HG03280 (cell line): ENCODE measurements around the gene RGS11.
"Not testable (repeated sequence)": the region's sequence is repeated elsewhere in the genome, so short reads cannot be mapped to it uniquely, and the experiment has no call there.

Source experiments
- ATAC-seq: cut with Tn5 transposase; IDR thresholded peaks from one replicate; pipeline ENCODE4 v1.9.1; 2021; ENCODE audit warnings: mild to moderate bottlenecking, moderate library complexity; ENCODE audit not compliant: unreplicated experiment

RGS11 gene

DNA sequence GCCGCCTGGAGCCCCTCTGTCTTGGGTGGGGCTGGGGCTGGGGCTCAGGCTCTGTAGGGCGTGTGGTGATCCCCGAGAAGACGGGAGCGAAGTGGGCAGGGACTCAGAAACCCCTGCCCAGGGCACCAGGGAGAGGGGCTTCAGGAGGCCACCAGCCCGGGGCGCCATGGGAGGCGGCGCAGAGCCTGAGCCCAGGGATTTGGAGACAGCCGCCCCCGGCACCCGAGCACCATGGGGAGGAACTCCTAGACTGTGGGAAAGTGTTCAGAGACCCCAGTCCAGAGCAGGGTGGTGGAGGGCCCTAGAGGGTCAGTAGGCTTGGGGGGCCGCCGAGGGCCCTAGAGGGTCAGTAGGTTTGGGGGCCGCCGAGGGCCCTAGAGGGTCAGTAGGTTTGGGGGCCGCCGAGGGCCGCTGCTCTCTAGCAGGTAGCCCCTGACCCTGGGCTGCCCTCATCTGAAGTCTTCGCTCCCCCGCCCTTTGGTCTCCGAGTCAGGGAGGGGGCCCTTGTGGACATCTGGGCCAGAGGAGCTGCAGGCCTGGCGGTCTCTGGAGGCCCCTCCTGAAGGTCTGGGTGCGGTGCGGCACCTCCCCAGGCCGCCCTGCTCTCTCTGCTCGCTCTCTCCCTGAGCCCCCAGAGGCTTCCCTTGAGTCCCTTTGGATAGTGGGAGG lies 5.4 kb upstream of the RGS11 start:
- no peak for ATAC-seq

DNA sequence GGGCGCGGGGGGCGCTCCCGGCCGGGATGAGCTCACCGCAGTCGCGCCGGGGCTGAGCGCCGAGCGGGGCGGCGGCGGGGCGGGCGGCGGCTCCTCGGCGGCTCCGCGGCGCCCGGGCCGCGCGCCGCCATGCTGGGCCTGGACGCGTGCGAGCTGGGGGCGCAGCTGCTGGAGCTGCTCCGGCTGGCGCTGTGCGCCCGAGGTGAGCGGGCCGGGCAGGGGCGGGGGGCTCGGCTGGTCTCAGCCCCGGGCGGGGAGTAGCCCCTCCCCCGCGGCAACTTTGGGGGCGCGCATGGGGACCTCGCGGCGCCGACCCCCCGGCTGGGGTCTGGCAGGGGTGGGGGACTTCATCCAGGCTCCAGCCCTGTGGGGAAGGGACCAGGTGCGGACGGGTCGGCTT lies 4.8 kb upstream of the RGS11 start, which contains the start of gene ARHGDIG:
ARHGDIG (plus strand) TSS at position 40 of the 400 bp plus-strand sequence; CDS start at position 130, 90 bp downstream.
- no peak for ATAC-seq

DNA sequence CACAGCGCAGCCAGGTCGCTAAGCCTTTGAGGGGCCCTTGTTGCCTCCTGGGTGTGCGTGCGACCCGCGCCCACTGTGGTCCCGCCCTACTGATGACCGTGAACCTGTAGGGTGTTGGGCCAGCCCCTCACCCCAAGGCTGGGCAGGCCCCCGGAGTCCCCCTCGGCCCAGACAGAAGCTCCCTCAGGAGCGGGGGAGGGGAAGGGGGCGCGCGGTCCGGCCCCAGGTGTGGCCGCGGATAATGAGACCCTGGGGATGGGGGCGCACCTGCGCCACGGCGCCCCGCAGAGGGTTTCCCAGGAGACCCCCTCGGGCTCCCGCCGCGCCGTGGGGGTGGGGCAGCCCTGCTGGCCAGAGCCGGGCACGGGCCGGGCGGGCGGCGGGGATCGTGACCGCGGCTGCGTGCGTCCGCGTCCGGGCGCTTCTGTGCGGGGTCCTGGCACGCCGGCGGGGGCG lies 4.3 kb upstream of the RGS11 start:
- no peak for ATAC-seq

DNA sequence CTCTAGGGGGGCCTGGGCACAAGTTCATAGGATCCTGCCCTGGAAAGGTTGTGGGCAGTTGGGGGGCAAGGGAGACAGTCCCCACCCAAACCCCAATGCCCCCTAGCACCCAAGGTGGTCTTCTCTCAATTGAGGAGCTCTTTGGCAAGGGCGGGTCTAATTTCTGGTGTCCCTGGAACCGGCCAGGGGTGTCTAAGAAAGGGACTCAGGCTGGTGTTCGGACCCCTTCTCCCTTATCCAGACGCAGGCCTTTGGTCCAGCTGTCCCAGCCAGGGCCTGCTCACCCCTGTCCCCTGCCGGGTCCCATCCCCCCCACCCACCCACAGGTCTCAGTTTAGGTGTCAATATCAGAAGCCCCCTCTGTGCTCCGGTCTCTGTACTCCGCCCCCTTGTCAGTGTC lies 3.8 kb upstream of the RGS11 start:
- ATAC-seq, result no peak

DNA sequence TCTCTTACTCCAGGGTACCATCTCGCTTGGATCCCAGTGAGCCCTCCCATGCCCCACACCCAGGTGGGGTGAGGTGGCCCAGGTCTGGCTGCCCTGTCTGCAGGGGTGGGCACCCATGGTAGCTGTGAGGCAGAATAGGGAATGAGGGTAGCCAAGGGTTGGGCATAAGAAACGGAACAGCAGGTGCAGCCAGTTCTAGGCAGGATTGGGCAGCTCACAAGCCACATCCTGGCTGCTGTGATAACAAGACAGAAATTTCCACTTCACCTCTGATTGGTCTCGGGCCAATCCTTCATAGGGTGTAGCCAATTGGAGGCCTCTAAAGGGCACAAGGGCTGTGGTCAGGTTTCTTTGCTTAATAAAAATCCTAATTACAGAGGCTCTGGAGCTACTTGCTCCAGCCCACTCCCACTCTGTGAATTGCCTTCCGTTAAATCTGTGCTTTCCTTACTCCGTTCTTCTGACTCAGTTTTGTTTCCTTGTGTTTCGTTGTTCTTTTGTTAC lies 3.2 kb upstream of the RGS11 start:
- ATAC-seq, result no peak

DNA sequence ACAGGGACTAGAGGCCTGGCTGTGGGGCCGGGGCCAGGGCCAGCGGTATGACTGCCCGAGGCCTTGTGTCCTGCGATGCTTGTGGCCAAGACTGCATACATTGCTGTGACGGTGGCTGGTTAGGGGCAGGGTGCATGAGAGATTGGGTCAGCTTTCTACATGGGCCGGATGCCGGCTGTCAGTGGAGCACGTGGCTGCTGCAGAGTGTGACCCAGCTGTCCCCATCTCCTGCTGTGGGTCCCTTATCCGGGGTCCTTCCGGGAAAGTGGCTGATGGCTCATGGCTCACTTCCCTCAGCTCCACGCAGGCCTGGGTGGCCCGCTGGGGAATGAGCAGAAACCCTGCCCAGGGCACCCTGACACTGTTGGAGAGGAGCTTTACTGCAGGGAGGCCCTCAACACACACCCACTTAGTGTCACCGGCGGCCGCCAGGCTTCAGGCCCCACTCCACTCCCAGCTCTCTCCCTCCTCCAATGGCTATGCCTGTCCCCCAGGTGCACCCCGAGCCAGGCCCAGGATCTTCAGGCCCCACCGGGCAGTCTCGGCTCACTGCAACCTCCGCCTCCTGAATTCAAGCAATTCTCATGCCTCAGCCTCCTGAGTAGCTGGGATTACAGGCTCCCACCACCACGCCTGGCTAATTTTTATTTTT lies 808 bp upstream of the RGS11 start:
- ATAC-seq, result no peak

DNA sequence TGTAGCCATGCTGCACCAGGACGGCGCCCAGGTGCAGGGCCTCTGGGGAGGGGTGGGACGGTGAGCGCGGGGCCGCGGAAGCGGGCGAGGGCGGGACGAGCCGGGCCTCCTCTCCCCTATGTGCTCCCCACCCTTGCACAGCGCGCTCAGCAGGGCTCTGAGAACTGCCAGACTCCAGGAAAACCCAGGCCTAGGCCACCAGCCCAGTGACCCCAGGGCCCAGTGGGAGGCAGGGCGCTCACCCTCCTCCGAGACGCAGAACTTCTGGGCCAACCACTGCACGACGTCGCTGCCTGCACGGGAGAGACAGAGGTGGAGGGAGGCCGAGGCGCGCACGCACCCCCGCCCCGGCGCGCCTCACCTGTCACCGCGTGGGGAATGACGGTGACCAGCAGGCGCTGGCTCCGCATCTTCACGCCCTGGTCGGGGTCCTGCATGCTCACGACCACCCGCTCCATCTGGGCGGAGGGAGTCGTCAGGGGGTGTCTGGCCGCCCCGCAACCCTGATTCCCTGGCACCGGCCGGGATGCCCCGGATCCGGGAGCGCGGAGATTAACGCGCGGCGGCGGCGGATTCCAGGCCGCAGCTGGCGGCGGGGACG lies 603 bp downstream of the RGS11 start:
- no peak for ATAC-seq

DNA sequence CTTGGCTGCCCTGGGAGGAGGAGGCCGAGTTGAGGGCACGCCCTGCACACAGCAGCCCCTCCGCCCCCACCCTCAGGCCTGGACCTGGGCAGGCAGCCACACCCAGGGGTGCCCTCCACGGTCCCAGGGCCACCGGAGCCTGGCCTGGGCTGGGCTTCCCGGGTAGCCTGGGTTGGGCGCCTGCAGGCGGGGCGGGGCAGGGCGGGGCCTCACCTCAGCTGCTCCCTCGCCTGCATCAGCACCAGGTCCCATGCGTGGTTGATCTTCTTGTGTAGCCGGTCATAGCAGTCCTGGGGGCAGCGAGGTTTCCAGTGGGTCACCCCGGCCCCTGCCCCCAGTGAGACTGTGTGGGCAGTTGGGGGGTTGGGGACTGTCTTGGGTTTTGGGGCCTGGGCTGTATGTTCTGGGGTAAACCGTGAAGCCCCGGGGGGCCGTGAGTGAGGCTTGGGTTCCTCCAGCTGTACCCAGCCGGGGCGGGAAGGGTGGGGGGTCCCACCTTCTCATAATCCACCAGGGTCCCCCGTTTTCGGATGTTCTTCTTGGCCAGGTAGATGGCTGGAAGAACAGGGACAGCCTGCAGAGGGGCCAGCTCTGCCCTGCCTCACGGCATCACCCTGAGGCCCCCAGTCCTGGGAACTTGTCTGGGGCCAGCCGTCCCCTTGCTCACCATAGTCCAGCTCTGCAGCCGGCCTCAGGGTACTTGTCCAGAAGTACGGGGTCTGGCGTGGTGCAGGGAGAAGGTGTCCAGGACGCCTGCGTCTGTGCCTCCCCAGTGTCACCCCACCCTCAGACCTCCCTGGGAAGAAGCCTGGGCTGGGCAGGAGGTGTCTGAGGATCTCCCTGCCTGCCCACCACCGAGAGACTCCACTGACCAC lies 2.0 kb downstream of the RGS11 start:
- ATAC-seq, result no peak

DNA sequence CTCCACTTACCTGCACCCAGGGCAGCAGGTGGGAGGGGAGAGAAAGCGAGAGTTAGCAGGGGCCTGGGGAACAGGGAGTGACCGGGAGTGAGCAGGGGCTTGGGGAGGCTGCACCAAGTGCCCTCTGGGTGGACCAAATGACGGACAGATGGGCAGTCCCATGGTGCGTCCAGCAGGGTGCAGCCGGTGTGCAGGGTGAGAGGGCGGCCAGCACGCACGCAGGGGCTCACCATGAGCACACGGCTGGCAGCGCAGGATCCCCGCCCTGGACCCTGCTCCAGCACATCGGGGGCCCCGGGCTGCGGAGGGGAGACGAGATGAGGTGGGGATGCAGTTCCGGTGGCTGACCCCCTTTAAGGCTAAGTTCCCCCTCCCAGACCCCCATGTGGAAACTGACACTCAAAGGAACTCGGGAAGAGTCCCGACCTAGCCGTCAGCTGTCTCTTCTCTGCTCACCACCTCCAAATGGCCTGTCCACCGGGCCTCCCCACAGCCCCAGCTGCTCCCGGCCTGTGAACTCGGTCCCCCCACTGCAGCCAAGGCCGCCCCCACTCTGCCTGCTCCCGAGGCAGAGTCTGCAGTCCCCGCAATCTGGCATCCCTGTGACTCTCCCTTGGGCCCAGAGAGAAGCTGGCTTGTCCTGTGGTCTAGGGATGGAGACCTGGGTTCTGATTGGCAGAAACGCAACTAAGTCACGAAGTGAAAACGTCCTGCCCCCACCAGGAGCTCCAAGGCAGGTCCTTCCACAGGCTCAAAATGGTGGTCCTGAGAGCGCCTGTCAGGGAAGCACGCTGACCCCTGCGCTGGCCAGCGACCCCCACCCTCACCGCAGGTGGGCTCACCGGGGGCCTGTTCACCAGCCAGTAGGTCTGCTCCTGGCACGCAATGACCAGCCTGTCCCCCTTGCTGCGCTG lies 2.9 kb downstream of the RGS11 start:
- no peak for ATAC-seq

DNA sequence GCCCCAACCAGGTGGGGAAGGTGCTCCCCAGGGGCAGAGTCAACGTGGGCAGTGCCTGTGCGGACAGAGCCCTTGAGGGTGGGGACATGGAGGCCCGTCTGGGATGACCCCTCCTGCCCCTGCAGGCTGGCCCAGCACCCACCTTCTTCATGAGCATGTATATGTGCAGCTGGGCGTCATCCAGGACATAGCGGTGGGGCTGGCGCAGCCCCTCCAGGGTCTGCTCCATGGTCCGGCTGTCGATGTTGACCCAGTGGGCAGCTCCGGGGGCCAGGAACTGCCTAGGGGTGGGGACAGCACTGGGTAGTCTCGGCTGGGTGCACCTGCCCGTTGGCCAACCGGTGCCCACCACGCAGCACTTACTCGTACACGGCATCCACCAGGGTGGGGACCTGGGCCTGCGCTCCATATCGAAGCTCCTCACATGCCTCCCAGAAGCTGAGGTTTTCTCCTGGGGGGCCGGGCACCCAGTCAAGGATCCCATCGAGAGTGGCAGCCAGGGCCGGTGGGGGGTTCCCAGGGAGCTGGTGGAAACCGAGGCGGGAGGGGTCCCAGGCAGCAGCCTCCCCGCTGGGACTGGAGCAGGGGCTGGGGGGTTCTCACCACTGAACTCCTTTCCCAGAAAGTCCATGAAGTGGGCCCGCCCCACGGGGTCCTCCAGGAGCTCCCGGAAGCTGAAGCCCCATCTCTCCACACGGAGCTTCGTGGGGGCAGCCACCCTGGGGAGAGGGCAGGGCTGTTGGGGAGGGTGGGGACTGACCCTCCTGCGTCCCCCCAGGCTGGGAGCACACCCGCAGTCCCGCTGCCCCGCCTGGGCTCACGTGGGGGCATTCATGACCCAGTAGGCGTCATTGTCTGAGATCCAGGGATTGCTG lies 5.1 kb downstream of the RGS11 start:
- ATAC-seq, result no peak

DNA sequence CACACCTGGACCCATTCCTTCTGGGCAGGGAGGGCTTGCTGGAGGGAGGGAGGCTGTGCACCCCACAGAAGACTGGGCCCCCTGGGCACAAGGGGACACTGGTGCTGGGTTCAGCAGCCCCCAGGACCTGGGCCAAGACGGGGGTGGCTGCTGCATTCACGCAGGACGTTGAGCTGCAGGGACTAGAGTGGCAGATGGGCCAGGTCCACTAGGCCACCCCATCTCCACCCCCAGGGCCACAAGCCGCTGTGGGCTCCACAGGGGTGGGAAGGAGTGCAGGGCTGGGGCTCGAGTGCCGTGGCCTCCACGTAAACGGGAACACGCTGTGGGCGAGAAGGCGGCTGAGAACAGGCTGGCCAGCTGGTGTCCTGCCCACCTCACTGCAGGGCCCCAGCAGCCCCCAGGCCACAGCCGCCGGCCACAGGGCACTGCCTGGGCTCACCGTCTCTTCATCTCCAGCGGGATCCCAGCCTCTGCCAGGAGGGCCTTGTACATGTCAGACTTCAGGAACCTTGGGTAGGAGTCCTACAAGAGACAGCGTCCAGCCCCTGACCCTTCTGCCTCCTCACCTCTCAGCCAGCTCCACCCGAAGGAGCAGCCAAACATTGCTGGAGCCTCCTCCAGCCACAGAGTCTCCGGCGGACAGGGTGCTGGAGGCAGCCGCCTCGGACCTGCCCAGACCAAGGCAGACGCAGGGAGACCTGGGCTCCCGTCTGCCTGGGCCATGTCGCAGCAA lies 6.5 kb downstream of the RGS11 start:
- ATAC-seq, result no peak

DNA sequence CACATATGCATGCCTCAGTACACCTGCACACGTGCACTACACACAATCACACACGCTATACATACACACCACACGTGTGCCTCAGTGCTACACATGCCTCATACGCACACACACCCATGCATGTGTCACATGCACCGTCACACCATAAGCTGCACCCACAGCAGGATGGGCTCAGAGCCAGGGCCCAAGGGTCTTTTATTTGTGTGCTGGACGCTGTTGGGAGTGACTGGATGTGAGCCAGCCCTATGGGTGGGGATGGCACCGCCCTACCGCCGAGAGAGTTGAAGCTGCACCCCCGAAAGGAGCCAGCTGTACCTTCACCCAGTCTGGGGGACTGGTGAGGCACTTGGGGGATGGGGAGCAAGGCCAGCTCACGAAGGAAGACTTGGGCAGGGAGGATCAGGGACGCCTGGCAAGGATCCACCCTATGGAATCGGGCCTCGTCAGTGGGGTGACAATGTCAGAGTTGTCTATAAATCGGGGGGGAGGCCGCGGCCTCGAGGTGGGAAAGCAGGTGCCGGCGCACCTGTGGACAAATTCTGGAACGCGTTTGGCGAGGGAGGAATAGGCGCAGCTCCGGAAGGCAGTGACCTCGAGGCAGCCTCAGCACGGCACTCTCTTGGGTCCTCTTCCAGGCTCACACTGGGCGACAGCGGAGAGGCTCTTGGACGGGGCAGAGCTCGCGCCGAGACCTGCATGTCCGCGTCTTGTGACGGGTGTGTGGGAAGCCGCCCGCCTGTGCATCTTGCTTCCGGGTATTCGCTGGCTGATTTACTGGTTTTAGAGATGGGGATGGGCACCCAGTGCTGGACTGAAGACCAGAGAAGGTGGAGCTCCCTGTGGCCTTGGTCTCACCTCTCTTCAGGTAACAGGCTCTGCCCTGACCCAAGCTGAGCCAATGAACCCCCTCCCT lies 7.3 kb downstream of the RGS11 start:
- no peak for ATAC-seq

DNA sequence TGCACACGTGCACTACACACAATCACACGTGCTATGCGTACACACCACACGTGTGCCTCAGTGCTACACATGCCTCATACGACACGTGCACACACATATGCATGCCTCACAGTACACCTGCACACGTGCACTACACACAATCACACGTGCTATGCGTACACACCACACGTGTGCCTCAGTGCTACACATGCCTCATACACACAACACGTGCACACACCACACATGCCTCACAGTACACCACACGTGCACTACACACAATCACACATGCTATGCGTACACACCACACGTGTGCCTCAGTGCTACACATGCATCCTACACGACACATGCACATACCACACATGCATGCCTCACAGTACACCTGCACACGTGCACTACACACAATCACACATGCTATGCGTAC lies 8.2 kb downstream of the RGS11 start:
- ATAC-seq, result not testable (repeated sequence)

DNA sequence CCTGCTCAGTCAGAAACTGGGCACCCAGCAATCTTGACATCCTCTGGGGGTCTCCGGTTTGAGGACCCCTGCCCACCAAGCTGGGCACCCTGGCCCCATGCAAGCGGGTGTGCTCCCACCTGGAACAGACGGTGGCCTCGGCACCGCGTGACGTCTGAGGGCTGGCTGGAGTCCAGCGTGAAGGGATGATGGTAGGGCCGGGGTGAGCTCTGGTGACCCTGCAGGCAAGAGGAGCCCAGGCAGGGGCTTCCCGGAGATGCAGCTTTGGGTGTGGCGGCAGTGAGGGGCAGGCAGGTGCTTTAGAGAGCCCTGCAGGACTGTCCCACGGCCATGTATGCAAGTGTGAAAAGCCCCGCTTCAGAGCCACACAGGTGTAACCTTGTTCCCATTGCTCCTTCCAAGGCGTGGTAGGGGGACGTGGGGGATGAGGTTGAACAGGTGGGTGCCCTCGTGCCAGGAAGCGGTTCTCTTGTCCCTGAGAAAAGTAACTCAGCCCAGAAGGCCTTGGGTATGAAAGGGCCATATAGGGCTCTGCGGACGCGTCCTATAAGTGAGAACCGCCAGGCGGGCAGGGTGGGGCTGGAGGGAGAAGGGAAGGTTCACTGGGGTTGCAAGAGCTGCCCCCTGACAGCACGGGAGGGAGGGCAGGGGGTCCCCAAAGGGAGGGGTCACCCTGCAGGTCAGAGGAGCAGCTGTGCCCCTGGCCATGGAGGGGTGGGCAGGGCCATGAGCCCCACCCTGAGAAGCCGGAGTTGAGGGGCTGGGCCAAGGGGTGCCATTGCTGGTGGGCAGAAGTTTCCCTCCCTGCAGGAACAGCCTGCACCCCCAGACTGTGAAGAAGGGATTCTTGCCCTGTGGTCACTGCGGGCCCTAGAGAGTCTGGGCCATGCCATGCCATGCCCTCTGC lies 9.2 kb downstream of the RGS11 start:
- no peak for ATAC-seq

DNA sequence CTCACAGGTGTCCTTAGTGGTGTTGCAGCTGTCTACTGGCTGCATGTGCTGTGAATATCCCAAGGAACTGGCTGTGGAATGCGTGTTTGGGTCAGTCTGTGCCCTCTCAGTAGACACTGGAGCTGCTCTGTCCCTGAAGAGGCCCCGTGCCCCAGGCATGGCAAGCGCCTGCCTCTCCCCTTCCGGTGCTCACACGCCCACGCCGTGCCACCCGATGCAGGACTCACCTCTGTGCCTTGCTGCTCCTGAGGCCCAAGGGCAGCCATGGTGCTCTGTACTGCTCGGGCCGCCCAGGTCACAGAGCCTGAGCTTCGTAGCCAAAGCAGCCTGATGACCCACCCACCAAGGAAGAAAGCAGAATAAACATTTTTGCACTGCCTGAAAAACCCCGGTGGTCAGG lies 10.0 kb downstream of the RGS11 start:
- ATAC-seq, result no peak

DNA sequence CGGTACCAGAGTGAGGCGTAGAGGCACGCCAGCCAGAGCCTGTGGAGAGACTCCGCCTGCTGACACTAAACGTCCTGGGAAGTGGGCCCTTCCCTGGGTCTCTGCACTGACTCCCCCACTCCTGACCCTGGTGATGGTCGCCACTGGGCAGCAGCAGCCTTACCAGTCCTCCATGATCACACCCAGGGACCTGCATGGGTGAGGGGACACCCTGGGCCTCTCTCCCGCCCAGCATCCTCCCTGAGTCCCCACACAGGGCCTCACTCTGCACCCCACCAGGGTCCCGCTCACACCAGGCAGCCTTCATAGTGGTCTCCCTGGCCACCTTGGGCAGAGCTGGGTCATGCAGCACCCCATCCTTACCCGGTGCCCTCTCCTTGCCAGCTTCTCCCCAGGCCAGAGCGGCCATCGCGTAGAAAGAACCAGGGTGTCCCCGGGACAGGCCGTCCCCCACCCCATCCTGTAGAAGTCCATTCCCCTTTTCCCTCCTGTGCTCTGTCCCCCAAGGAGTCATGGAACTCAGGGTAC lies 10.7 kb downstream of the RGS11 start:
- ATAC-seq, result no peak
